Osteoblast (primary cell): ENCODE data around the gene CCM2. TPM values are rescaled to one million over a fixed set of nuclear protein-coding genes. Genes with fewer than 3 reads are reported as not detected.
A peak's percentile ranks its signal among the peaks of the same experiment; 100 is the strongest.

Experiments used
- DNase-seq: peaks from one replicate; pipeline ENCODE4 v3.0.0; 2011; ENCODE audit warnings: low spot score, mixed read lengths; ENCODE audit not compliant: insufficient read length; ENCODE audit errors: missing footprints
- H2AFZ ChIP-seq: 2 replicates; pipeline ENCODE4 v1.6.0; 2011; ENCODE audit warnings: mild to moderate bottlenecking, low read length
- H3K27ac ChIP-seq: 2 replicates; pipeline ENCODE4 v1.5.1; 2011; ENCODE audit warnings: mild to moderate bottlenecking, low read depth, low read length, moderate library complexity
- H3K27me3 ChIP-seq: 2 replicates; pipeline ENCODE4 v1.6.0; 2012; ENCODE audit warnings: mild to moderate bottlenecking, control low read depth, inconsistent platforms, low read length, moderate library complexity; ENCODE audit not compliant: insufficient read depth
- H3K36me3 ChIP-seq: 2 replicates; pipeline ENCODE4 v1.5.1; 2011; ENCODE audit warnings: mild to moderate bottlenecking, low read length, control low read depth, moderate library complexity; ENCODE audit not compliant: insufficient read depth
- H3K4me1 ChIP-seq: 2 replicates; pipeline ENCODE4 v1.5.1; 2011; ENCODE audit warnings: mild to moderate bottlenecking, low read length, control low read depth, moderate library complexity; ENCODE audit not compliant: insufficient read depth
- H3K4me2 ChIP-seq: 2 replicates; pipeline ENCODE4 v1.6.0; 2011; ENCODE audit warnings: mild to moderate bottlenecking, low read length; ENCODE audit not compliant: insufficient read depth
- H3K4me3 ChIP-seq: fragments of 200-600 bp; sonication (generic); 3 replicates; pipeline ENCODE4 v1.5.1; 2012; ENCODE audit warnings: mild to moderate bottlenecking, low read length, inconsistent platforms; ENCODE audit not compliant: insufficient read depth
- H3K79me2 ChIP-seq: 2 replicates; pipeline ENCODE4 v1.6.0; 2012; ENCODE audit warnings: mild to moderate bottlenecking, low read length, control low read depth, inconsistent platforms; ENCODE audit not compliant: insufficient read depth
- H3K9me3 ChIP-seq: 2 replicates; pipeline ENCODE4 v1.5.1; 2011; ENCODE audit warnings: low read depth, low read length, control low read depth
- H4K20me1 ChIP-seq: 2 replicates; pipeline ENCODE4 v1.6.0; 2012; ENCODE audit warnings: mild to moderate bottlenecking, low read length, control low read depth; ENCODE audit not compliant: insufficient read depth
- CTCF ChIP-seq: IDR thresholded peaks from 2 replicates; pipeline ENCODE4 v1.5.1; 2011; ENCODE audit warnings: mild to moderate bottlenecking, low read depth, low read length, moderate library complexity; ENCODE audit errors: extremely low read depth
- total RNA-seq: library from RNA; depleted of rRNA; stranded (reverse); fragments of >200 nt; gene quantifications from 2 replicates; pipeline ENCODE4 v1.2.3, GENCODE V29; 2012

The CCM2 gene
- total RNA-seq, 1 donor, result 42.3 TPM

- Histone ChIP-seq H3K4me1 (peaks cover 3% of the 10 kb centered on the region), H3K27ac (no peak overlapping the region), H3K36me3 (no peaks in the 10 kb centered on the region), H3K9me3 (no peaks in the 10 kb centered on the region), H3K79me2 (no peaks in the 10 kb centered on the region), H4K20me1 (no peaks in the 10 kb centered on the region), H3K4me3 (no peak overlapping the region), H3K4me2 (no peak overlapping the region), H2AFZ (no peak overlapping the region), H3K27me3 (peaks cover 9% of the 10 kb centered on the region)
- no peak for TF ChIP-seq CTCF
- DNase-seq, result peak; percentile 73
Observed at GRCh38 chr7:45085619-45086200, 85.7 kb downstream of the CCM2 start.

GRCh38 chr7:45086331-45087065 lies 86.5 kb downstream of the CCM2 start:
- Histone ChIP-seq H3K9me3 (no peaks in the 10 kb centered on the region), H3K4me2 (no peak overlapping the region), H4K20me1 (no peaks in the 10 kb centered on the region), H2AFZ (no peak overlapping the region), H3K4me1 (peaks cover 3% of the 10 kb centered on the region), H3K27me3 (peaks cover 9% of the 10 kb centered on the region), H3K79me2 (no peaks in the 10 kb centered on the region), H3K27ac (no peak overlapping the region), H3K36me3 (no peaks in the 10 kb centered on the region), H3K4me3 (no peak overlapping the region)
- no peak for TF ChIP-seq CTCF
- DNase-seq, result peak; percentile 63

GRCh38 chr7:45087301-45088145 lies 87.5 kb downstream of the CCM2 start:
- Histone ChIP-seq H2AFZ (no peak overlapping the region), H3K36me3 (no peaks in the 10 kb centered on the region), H3K9me3 (no peaks in the 10 kb centered on the region), H4K20me1 (no peaks in the 10 kb centered on the region), H3K4me3 (no peak overlapping the region), H3K27ac (no peak overlapping the region), H3K4me1 (peaks cover 3% of the 10 kb centered on the region), H3K4me2 (no peak overlapping the region), H3K79me2 (no peaks in the 10 kb centered on the region), H3K27me3 (peaks cover 9% of the 10 kb centered on the region)
- no peak for TF ChIP-seq CTCF
- peak; percentile 91 for DNase-seq
